Lower leg skin (tissue), 3 donors: ENCODE results near the gene HSD17B4.

Experiments
- CTCF ChIP-seq, 3 donors: fragments of 450-650 bp; IDR thresholded peaks; one replicate each; pipeline ENCODE4 v1.5.1; 2016; ENCODE audit warnings: antibody characterized with exemption in 3 of 3, mild to moderate bottlenecking in 3 of 3, moderate library complexity in 2 of 3
- POLR2A ChIP-seq, 2 donors: fragments of 450-650 bp; IDR thresholded peaks; one replicate each; pipeline ENCODE4 v1.6.1; 2016 to 2017; ENCODE audit warnings: antibody characterized with exemption in 2 of 2, mild to moderate bottlenecking in 1 of 2, moderate library complexity in 1 of 2

- no peak for TF ChIP-seq CTCF (IDR thresholded peaks at IDR 0.05)
- no peak for TF ChIP-seq POLR2A (IDR thresholded peaks at IDR 0.05)
Observed at GRCh38 chr5:119418606-119419100, 33.6 kb upstream of the HSD17B4 start.
